C1 segment of cervical spinal cord (tissue), 14 donors: ENCODE measurements around the gene GJA3.

Experiments
- DNase-seq, 14 donors: peaks; one replicate each; lab custom pipeline; 2025; lab: John Stamatoyannopoulos, UW

Gene GJA3

GRCh38 chr13:20160306-20161274 is at the start of gene GJA3:
GJA3 (minus strand) TSS chr13:20161052; CDS start chr13:20143288, 17,764 bp downstream.
- no peak for DNase-seq

- no peak for DNase-seq
These were observed 49.1 kb upstream of the GJA3 start for GRCh38 chr13:20209948-20210347.

GRCh38 chr13:20206698-20207235 is 45.9 kb upstream of the GJA3 start:
- DNase-seq = no peak

GRCh38 chr13:20206065-20206697 is 45.3 kb upstream of the GJA3 start:
- no peak for DNase-seq

GRCh38 chr13:20198781-20199180 is 37.9 kb upstream of the GJA3 start:
- no peak for DNase-seq

- no peak for DNase-seq
These were observed 36.5 kb upstream of the GJA3 start for GRCh38 chr13:20197361-20197834.

- DNase-seq = no peak
These were observed 34.9 kb upstream of the GJA3 start for GRCh38 chr13:20195801-20196200.

GRCh38 chr13:20193907-20194631 is 33.2 kb upstream of the GJA3 start:
- no peak for DNase-seq

GRCh38 chr13:20193162-20193906 is 32.5 kb upstream of the GJA3 start:
- DNase-seq = no peak

GRCh38 chr13:20192836-20193161 is 31.9 kb upstream of the GJA3 start, which contains the start of gene GJB2:
GJB2 (minus strand) TSS chr13:20192938; CDS start chr13:20189581, 3,357 bp downstream.
- DNase-seq = no peak

- no peak for DNase-seq
These were observed 31.4 kb upstream of the GJA3 start for GRCh38 chr13:20192158-20192835.

GRCh38 chr13:20191311-20192157 is 30.7 kb upstream of the GJA3 start:
- no peak for DNase-seq

GRCh38 chr13:20190481-20191310 is 29.8 kb upstream of the GJA3 start:
- no peak for DNase-seq

GRCh38 chr13:20190076-20190475 is 29.2 kb upstream of the GJA3 start:
- no peak for DNase-seq

- DNase-seq = no peak
These were observed 28.1 kb upstream of the GJA3 start for GRCh38 chr13:20188667-20189553.

GRCh38 chr13:20186771-20187170 is 25.9 kb upstream of the GJA3 start:
- no peak for DNase-seq

GRCh38 chr13:20185366-20186056 is 24.7 kb upstream of the GJA3 start:
- no peak for DNase-seq
